Measurements from ENCODE around the gene MS4A5.

- no peak for TF ChIP-seq POLR2A (IDR thresholded peaks at IDR 0.05)
- TF ChIP-seq, protein P1, sequence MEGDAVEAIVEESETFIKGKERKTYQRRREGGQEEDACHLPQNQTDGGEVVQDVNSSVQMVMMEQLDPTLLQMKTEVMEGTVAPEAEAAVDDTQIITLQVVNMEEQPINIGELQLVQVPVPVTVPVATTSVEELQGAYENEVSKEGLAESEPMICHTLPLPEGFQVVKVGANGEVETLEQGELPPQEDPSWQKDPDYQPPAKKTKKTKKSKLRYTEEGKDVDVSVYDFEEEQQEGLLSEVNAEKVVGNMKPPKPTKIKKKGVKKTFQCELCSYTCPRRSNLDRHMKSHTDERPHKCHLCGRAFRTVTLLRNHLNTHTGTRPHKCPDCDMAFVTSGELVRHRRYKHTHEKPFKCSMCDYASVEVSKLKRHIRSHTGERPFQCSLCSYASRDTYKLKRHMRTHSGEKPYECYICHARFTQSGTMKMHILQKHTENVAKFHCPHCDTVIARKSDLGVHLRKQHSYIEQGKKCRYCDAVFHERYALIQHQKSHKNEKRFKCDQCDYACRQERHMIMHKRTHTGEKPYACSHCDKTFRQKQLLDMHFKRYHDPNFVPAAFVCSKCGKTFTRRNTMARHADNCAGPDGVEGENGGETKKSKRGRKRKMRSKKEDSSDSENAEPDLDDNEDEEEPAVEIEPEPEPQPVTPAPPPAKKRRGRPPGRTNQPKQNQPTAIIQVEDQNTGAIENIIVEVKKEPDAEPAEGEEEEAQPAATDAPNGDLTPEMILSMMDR (IDR thresholded peaks at IDR 0.05) = no peak
Observed at GRCh38 chr11:60468829-60469228, 39.5 kb downstream of the MS4A5 start.
